Colonic mucosa (tissue), 4 donors: ENCODE data around the gene PHYKPL. TPM values are rescaled to one million over a fixed set of nuclear protein-coding genes. Genes with fewer than 3 reads are reported as not detected.

Experiments
- DNase-seq: peaks from one replicate; pipeline ENCODE4 v3.0.0-alpha.2; 2020
- H3K27ac ChIP-seq: fragments of 200-600 bp; one replicate; pipeline ENCODE4 v1.8.0; 2021
- H3K27me3 ChIP-seq: fragments of 200-600 bp; one replicate; pipeline ENCODE4 v1.8.0; 2021
- H3K36me3 ChIP-seq: fragments of 200-600 bp; one replicate; pipeline ENCODE4 v1.8.0; 2021
- H3K4me1 ChIP-seq: fragments of 200-600 bp; one replicate; pipeline ENCODE4 v1.8.0; 2021; ENCODE audit warnings: mild to moderate bottlenecking
- H3K4me3 ChIP-seq: fragments of 200-600 bp; one replicate; pipeline ENCODE4 v1.8.0; 2021
- H3K9ac ChIP-seq, 2 donors: one replicate each; pipeline ENCODE4 v1.7.0; 2013; ENCODE audit warnings: control low read depth in 2 of 2, low read depth in 2 of 2, low read length in 2 of 2
- H3K9me3 ChIP-seq: fragments of 200-600 bp; one replicate; pipeline ENCODE4 v1.8.0; 2021
- CTCF ChIP-seq: fragments of 200-600 bp; IDR thresholded peaks from one replicate; pipeline ENCODE4 v1.8.0; 2022; ENCODE audit warnings: antibody characterized with exemption, mild to moderate bottlenecking
- intact Hi-C: fragments of 100-400 bp; cut with DNase I; formaldehyde crosslinking; loops from one replicate; pipeline ENCODE4 v1.14.1; 2022
- total RNA-seq, 2 donors: library from RNA; stranded (reverse); fragmentation: NEBNext Ultra II Directional in 1 of 2; extraction: Animal tissue kit (Norgen Biotek cat#: 25700) in 1 of 2; gene quantifications; one replicate each; pipeline ENCODE4 v1.2.1, GENCODE V29; 2021
- donor health status: healthy.
- donor health status: DM: no; HTN: no; CAD: no.
- donor health status: DM: no; HTN: no; CAD: no.

Gene PHYKPL
- total RNA-seq, 2 donors from 2014 or later: 101 to 159 TPM

DNA sequence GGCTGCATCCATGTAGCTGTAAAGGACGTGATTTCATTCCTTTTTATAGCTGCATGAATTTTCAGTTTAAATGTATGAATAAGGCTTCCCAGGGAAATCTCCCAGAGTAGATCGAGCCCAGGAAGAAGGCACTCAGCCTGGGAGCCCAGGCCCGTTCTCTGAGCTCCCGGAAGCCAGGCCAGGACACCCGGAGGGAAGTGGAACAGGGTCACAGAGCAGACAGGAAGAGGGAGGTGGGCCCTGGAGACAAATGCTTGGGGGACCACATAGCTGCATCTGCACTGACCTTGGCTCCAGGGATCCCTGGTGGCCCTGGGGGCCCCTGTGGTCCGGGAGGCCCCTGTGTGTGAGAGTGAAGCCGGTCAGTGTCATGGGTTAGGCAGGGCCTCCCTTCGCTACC, 19.7 kb upstream of the PHYKPL start:
- no peaks in the 10 kb centered on the region for H3K27me3 ChIP-seq
- no peaks in the 10 kb centered on the region for H3K4me1 ChIP-seq
- intact Hi-C loops: no loop called here
- no peaks in the 10 kb centered on the region for H3K9me3 ChIP-seq
- DNase-seq: no peak
- no peak overlapping the region for H3K9ac ChIP-seq
- no peak overlapping the region for H3K27ac ChIP-seq
- no peak for TF ChIP-seq CTCF
- no peaks in the 10 kb centered on the region for H3K36me3 ChIP-seq
- no peak overlapping the region for H3K4me3 ChIP-seq

DNA sequence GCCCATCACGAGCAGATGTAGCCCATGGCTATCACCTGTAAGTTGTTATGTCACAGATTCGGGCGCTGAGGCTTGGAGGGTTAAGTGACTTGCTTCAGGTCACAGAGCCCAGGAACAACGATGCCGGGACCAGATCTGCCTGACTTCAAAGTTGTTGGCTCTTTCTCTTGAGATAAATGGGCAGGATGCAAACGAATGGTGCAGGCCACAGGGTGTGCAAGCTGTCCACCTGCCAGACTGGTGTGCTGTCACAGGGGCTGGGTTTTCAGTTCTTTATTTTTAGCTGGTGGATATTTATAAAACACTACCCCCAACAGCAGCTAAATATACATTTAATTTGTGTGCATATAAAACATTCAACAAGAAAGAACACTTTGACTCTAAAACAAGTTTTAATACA, 17.7 kb upstream of the PHYKPL start:
- Histone ChIP-seq H3K27ac (no peak overlapping the region), H3K27me3 (no peaks in the 10 kb centered on the region), H3K9me3 (no peaks in the 10 kb centered on the region), H3K4me3 (no peak overlapping the region), H3K4me1 (no peaks in the 10 kb centered on the region), H3K9ac (no peak overlapping the region), H3K36me3 (no peaks in the 10 kb centered on the region)
- intact Hi-C loops: no loop called here
- no peak for TF ChIP-seq CTCF
- DNase-seq: no peak

DNA sequence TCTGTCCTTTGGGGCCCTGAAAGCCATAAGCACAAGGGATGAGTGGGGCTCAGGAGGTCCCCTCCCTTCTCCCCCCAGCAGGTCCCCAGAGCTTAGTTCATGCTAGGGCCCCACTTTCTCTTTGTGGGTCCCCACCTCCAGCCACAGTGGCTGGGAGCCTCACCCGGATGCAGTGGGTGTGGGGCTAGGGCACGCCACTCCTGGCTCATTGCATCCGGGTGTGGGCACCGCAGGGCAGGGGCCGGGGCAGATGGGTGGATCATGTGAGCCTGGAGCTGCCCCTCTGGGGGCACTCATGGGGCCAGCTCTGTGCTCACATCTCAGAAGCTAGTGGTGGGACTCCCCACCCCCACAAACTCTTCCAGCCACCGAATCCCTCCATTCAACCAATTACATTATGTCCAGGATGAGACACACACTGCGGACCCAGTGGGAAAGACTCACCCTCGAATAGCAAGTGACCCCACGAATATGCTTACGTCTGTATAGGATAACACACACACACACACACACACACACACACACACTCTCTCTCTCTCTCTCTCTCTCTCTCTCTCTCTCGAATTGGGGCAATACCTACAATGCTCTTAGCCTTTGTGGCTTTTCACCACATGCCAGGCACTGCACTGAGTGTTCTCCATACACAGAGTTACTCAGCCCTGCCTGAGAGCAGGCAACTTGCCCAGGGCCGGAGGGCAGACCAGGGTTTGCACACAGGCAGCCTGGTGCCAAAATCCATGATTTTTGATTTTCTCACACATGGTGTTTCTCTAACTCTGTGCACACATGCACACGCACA, 16.8 kb upstream of the PHYKPL start:
- Histone ChIP-seq H3K4me3 (no peak overlapping the region), H3K4me1 (no peaks in the 10 kb centered on the region), H3K9ac (no peak overlapping the region), H3K27ac (no peak overlapping the region), H3K9me3 (no peaks in the 10 kb centered on the region), H3K36me3 (no peaks in the 10 kb centered on the region), H3K27me3 (no peaks in the 10 kb centered on the region)
- intact Hi-C loops: no loop called here
- no peak for TF ChIP-seq CTCF
- DNase-seq: no peak

DNA sequence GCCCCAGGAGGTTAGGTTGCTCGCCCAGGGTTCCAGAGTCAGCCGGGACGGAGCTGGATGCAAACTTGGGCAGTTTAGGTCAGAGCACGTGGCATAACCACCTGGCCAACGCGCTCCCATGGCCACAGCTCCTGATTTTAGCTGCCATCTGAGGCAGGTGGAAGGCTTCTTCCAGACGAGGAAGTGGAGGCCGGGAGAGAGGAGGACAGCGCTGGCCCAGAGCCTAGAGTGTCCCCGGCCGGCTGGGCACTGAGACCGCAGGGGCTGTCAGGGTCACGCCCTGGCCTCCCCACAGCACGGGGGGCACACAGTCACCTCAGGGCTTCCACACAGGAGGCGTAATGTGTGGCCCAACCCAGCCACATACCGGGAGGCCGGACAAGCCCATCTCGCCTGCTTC, 16.1 kb upstream of the PHYKPL start:
- Histone ChIP-seq H3K27me3 (no peaks in the 10 kb centered on the region), H3K9ac (no peak overlapping the region), H3K4me3 (no peak overlapping the region), H3K9me3 (no peaks in the 10 kb centered on the region), H3K4me1 (no peaks in the 10 kb centered on the region), H3K27ac (no peak overlapping the region), H3K36me3 (no peaks in the 10 kb centered on the region)
- intact Hi-C loops: no loop called here
- DNase-seq: no peak
- TF ChIP-seq CTCF: no peak

DNA sequence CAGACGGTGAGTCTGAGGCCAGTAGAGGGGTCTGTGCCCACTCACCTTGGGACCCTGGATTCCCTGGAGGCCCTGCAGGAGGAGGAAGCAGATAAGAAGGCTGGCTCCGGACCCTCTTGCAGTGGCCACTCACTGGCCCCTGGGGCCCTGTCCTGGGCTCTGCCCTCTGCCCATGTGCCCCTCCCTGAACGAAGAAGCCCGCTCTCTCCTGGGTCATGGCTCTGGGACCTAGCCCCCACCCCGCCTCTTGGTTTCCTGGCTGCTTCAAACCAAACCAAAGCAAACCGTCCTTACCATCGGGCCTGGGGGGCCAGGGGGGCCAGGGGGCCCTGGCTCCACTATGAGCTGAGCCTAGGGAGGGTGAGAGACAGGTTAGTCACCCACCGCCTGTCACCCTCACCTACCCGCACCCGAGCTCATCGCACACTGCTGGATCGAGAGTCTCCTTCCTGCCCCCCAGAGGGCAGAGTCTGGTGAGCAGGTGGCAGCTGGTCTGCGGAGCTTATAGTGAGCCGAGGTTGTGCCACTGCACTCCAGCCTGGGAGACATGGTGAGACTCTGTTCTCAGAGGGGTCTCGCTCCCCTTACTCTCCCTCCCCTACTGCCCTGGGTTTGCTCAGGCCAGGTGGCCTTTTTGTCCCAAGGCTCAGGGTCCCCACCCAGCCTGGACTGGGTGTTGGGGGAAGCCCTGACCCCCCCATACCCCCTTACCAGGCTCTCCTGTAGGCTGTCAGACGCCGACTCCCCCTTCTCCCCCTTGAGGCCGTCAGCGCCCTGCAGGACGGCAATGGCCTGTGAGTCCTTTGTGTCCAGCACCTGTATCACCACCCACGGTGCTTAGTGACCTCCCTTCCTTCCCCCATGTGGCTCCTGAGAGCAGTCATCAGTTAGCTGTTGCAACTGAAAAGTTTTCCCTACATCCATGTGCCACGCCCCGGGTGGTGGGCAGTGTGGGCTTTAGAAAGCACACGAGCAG, 15.2 kb upstream of the PHYKPL start:
- intact Hi-C loops: no loop called here
- TF ChIP-seq CTCF: no peak
- DNase-seq: no peak
- no peaks in the 10 kb centered on the region for H3K27me3 ChIP-seq
- no peaks in the 10 kb centered on the region for H3K36me3 ChIP-seq
- H3K9me3 ChIP-seq: no peaks in the 10 kb centered on the region
- H3K27ac ChIP-seq: no peak overlapping the region
- H3K4me3 ChIP-seq: no peak overlapping the region
- no peaks in the 10 kb centered on the region for H3K4me1 ChIP-seq
- no peak overlapping the region for H3K9ac ChIP-seq
